Lower leg skin (tissue), 4 donors: ENCODE data around the gene ADRB2. TPM values are rescaled to one million over a fixed set of nuclear protein-coding genes. Genes with fewer than 3 reads are reported as not detected.

Experiments
- DNase-seq, 2 donors: peaks; one replicate each; pipeline ENCODE4 v3.0.0-alpha.2; 2019; ENCODE audit warnings: low spot score in 2 of 2
- H3K4me3 ChIP-seq: fragments of 200-600 bp; sonication (generic); 2 replicates; pipeline ENCODE4 v1.5.1; 2017; ENCODE audit warnings: mild to moderate bottlenecking, low read depth; ENCODE audit not compliant: poor library complexity, severe bottlenecking
- CTCF ChIP-seq, 3 donors: fragments of 450-650 bp; IDR thresholded peaks; one replicate each; pipeline ENCODE4 v1.5.1; 2016; ENCODE audit warnings: antibody characterized with exemption in 3 of 3, mild to moderate bottlenecking in 3 of 3, moderate library complexity in 2 of 3
- POLR2A ChIP-seq, 2 donors: fragments of 450-650 bp; IDR thresholded peaks; one replicate each; pipeline ENCODE4 v1.6.1; 2016 to 2017; ENCODE audit warnings: antibody characterized with exemption in 2 of 2, mild to moderate bottlenecking in 1 of 2, moderate library complexity in 1 of 2
- WGBS, 2 donors: methylation state at CpG; one replicate each; pipeline ENCODE4 v1.1.5; 2018; 5-methylcytosine and 5-hydroxymethylcytosine counted together
- intact Hi-C: fragments of 100-400 bp; cut with DNase I; formaldehyde crosslinking; loops from one replicate; pipeline ENCODE4 v1.15.0; 2023; ENCODE audit warnings: low total_unique reads
- total RNA-seq, 4 donors: library from RNA; depleted of rRNA; stranded (reverse); fragments of >200 nt; gene quantifications; one replicate each; pipeline ENCODE4 v1.1.0, GENCODE V29; 2016

The ADRB2 gene
- total RNA-seq, 4 donors from 2014 or later = 31.4 to 90.3 (median 42.9) TPM

DNA sequence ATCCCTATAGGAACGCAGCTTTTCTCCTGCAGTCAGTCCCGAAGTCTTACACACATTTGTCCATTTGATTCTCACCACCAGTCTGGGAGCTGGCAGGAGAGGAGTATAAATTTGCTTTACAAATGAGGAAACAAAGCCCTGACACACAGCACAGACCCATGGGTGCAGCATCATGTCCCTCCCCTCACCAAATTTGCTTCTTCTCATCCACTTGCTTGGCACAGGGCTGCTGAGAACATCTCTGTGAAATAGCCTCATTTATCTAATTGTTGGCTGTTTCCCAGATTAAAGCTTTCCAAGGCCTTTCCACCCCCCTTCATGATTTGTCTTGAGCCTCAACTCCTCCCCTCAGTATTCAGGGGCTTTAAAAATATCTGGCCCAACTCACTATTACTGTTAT is 11.3 kb upstream of the ADRB2 start:
- 44 to 67% methylated on average over 2 of the region's 2 CpGs for WGBS, 2 donors
- TF ChIP-seq CTCF (IDR thresholded peaks at IDR 0.05) (no peak), POLR2A (IDR thresholded peaks at IDR 0.05) (no peak)
- no peak for DNase-seq
- H3K4me3 ChIP-seq = no peak overlapping the region
- intact Hi-C loops = no loop called here

- intact Hi-C loops = no loop called here
- TF ChIP-seq POLR2A (IDR thresholded peaks at IDR 0.05) (no peak), CTCF (IDR thresholded peaks at IDR 0.05) (no peak)
- DNase-seq = no peak
- no peak overlapping the region for H3K4me3 ChIP-seq
These were observed 10.8 kb upstream of the ADRB2 start for GRCh38 chr5:148815578-148815977.

GRCh38 chr5:148816357-148816756 is 10.1 kb upstream of the ADRB2 start:
- no peak overlapping the region for H3K4me3 ChIP-seq
- 81 to 97% methylated on average over 1 of the region's 1 CpG for WGBS, 2 donors
- TF ChIP-seq POLR2A (IDR thresholded peaks at IDR 0.05) = no peak
- TF ChIP-seq CTCF (IDR thresholded peaks at IDR 0.05) = no peak
- no peak for DNase-seq
- intact Hi-C loops = no loop called here

- intact Hi-C loops = no loop called here
- WGBS, 2 donors = 64 to 70% methylated on average over 1 of the region's 1 CpG
- no peak for TF ChIP-seq POLR2A (IDR thresholded peaks at IDR 0.05)
- no peak for TF ChIP-seq CTCF (IDR thresholded peaks at IDR 0.05)
- no peak overlapping the region for H3K4me3 ChIP-seq
- no peak for DNase-seq
These were observed 9.6 kb upstream of the ADRB2 start for GRCh38 chr5:148816782-148817181.

DNA sequence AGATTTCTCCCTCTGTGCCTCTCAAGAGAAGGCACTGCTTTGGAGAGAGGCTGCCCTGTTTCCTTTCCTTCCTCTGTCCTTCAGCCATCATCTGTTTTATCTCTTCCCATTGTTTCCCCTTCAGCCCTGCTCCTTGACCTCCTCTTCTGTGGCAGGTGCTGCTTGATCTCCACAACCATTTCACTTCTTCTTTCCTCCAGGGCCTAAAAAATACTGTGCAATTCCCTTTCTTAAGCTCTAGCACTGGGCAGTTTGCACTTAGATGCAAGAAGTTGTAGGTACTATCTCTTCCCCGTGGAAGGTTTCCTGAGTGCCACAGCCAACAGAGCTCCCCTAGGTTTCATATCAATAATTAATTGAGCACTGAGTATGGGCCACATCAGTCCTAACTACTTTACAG is 8.8 kb upstream of the ADRB2 start:
- no peak for DNase-seq
- TF ChIP-seq CTCF (IDR thresholded peaks at IDR 0.05) = no peak
- no peak for TF ChIP-seq POLR2A (IDR thresholded peaks at IDR 0.05)
- H3K4me3 ChIP-seq = no peak overlapping the region
- WGBS, 2 donors = 87 to 92% methylated on average over 1 of the region's 1 CpG
- intact Hi-C loops = no loop called here
